Neural progenitor cell (in vitro differentiated cells): ENCODE results near the gene ENAH.

Experiments
- EZH2 ChIP-seq: fragments of 200-600 bp; sonication (generic); IDR thresholded peaks from 2 replicates; pipeline ENCODE4 v1.6.1; 2017; ENCODE audit warnings: antibody characterized with exemption, mild to moderate bottlenecking, moderate library complexity
- EZH2phosphoT487 ChIP-seq: fragments of 200-600 bp; sonication (generic); IDR thresholded peaks from 2 replicates; pipeline ENCODE4 v1.6.1; 2017; ENCODE audit warnings: antibody characterized with exemption
- TF ChIP-seq, protein P1 (sequence below): fragments of 200-600 bp; sonication (generic); IDR thresholded peaks from 2 replicates; pipeline ENCODE4 v1.5.1; 2017; ENCODE audit warnings: antibody characterized with exemption, mild to moderate bottlenecking

DNA sequence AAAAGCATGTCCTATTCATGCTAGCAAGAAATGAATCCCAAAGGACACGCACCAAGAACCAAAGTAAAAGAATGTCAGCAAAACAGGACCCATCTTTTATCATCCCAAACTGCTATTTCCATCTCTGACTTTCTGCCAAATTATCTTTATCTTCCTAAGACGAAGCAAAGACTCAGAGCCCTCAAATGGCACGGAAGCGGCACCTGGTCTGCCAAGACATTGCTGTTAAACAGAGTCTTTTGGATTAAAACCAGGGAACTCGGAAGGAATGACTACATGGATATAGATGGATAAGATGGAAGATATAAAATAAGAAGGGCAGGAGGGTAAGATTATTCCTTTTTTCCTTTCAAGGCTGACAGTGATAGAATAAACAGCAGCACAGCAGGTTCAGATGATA, 164.2 kb downstream of the ENAH start:
- TF ChIP-seq, protein P1, sequence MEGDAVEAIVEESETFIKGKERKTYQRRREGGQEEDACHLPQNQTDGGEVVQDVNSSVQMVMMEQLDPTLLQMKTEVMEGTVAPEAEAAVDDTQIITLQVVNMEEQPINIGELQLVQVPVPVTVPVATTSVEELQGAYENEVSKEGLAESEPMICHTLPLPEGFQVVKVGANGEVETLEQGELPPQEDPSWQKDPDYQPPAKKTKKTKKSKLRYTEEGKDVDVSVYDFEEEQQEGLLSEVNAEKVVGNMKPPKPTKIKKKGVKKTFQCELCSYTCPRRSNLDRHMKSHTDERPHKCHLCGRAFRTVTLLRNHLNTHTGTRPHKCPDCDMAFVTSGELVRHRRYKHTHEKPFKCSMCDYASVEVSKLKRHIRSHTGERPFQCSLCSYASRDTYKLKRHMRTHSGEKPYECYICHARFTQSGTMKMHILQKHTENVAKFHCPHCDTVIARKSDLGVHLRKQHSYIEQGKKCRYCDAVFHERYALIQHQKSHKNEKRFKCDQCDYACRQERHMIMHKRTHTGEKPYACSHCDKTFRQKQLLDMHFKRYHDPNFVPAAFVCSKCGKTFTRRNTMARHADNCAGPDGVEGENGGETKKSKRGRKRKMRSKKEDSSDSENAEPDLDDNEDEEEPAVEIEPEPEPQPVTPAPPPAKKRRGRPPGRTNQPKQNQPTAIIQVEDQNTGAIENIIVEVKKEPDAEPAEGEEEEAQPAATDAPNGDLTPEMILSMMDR: no peak
- TF ChIP-seq EZH2 (no peak), EZH2phosphoT487 (no peak)
